Measurements from ENCODE around the gene SNX6.
"Not testable (repeated sequence)": the region's sequence is repeated elsewhere in the genome, so short reads cannot be mapped to it uniquely, and the experiment has no call there.

The SNX6 gene

DNA sequence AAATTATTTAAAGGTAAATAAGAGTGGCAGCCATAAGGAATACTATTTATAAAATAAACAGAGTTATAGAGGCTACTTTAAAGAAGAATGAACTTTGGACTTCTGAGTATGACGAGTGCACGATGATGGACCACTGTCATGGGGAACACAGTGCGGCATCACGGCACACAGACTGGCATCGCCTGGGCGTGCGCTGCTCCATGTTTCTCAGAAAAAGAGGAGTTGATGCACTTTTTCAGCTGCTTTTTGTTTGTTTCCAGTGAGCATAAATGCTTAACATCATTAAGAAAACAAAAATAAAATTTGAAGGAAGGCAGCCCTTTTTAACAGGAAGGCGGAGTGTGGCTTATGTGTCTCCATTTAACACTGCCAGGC, 67.2 kb downstream of the SNX6 start:
- Histone ChIP-seq H3F3A (ENCODE audit: low read depth) (no peaks in the 10 kb centered on the region), H4K20me1 (ENCODE audit: insufficient read depth, low read length, poor library complexity, severe bottlenecking) (no peaks in the 10 kb centered on the region), H3K36me3 (ENCODE audit: insufficient read depth, low read length) (peaks cover 30% of the 10 kb centered on the region; the same call in 1 of the 2 replicates), H3K9me2 (replicated peaks; ENCODE audit: low read depth, low read length) (no peaks in the 10 kb centered on the region), H3K9ac (ENCODE audit: low read depth, low read length, poor library complexity, severe bottlenecking) (no peak overlapping the region), H3K9me3 (ENCODE audit: insufficient read depth, low read depth, low read length) (no peaks in the 10 kb centered on the region), H3K4me3 (ENCODE audit: low read length, poor library complexity, severe bottlenecking) (no peak overlapping the region), H3K27me3 (ENCODE audit: insufficient read depth, low read length, poor library complexity, severe bottlenecking) (no peaks in the 10 kb centered on the region), H3K4me2 (ENCODE audit: low read depth, low read length, poor library complexity, severe bottlenecking) (no peak overlapping the region), H3K79me2 (ENCODE audit: insufficient read depth, low read length) (no peaks in the 10 kb centered on the region), H2AFZ (ENCODE audit: low read length) (no peak overlapping the region), H3K4me1 (ENCODE audit: insufficient read depth, low read length, poor library complexity, severe bottlenecking) (no peaks in the 10 kb centered on the region)
- TF ChIP-seq, protein P1, sequence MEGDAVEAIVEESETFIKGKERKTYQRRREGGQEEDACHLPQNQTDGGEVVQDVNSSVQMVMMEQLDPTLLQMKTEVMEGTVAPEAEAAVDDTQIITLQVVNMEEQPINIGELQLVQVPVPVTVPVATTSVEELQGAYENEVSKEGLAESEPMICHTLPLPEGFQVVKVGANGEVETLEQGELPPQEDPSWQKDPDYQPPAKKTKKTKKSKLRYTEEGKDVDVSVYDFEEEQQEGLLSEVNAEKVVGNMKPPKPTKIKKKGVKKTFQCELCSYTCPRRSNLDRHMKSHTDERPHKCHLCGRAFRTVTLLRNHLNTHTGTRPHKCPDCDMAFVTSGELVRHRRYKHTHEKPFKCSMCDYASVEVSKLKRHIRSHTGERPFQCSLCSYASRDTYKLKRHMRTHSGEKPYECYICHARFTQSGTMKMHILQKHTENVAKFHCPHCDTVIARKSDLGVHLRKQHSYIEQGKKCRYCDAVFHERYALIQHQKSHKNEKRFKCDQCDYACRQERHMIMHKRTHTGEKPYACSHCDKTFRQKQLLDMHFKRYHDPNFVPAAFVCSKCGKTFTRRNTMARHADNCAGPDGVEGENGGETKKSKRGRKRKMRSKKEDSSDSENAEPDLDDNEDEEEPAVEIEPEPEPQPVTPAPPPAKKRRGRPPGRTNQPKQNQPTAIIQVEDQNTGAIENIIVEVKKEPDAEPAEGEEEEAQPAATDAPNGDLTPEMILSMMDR (conservative IDR thresholded peaks at IDR 0.05; ENCODE audit: low read length) = no peak
- no peak for TF ChIP-seq EZH2phosphoT487 (IDR thresholded peaks at IDR 0.05; ENCODE audit: borderline replicate concordance)

DNA sequence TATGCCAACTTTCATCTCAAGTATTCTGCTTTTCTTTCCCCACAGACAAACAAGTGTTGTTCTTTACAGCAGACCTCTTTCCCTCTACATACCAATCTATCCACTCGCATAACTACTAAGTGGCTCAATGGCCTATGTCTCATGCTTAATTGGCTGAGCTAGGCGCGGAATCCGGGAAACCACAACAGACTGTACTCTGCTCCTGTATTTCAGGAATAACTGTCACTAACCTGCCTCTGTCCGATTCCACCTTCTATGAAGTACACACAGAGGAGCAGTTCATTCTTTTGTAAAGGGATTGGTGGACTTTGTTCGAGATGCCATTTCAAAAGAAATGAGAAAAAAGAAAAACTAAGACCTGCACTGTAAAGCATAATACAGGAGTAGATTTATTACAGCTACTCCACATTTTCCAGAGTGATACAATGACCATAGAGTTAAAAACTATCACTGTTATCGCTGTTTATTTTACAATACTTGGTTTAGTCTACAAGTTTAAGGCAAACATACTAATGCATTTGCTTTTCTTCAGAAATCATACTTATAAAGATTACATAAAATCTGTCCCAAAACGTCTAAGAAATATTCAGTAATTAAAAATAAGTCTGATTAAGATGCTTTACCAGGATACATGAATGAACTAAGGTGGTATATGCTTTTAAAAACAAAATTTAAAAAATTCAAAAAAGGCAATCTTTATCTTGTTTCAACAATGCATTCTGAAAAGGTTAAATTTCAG, 67.7 kb downstream of the SNX6 start:
- peaks cover 25% of the 10 kb centered on the region; the same call in 1 of the 2 replicates for H3K36me3 ChIP-seq (ENCODE audit: insufficient read depth, low read length)
- not testable (repeated sequence) for H4K20me1 ChIP-seq (ENCODE audit: insufficient read depth, low read length, poor library complexity, severe bottlenecking); H3F3A ChIP-seq (ENCODE audit: low read depth); H3K79me2 ChIP-seq (ENCODE audit: insufficient read depth, low read length); H3K4me1 ChIP-seq (ENCODE audit: insufficient read depth, low read length, poor library complexity, severe bottlenecking); H3K9me3 ChIP-seq (ENCODE audit: insufficient read depth, low read depth, low read length); H2AFZ ChIP-seq (ENCODE audit: low read length); H3K9me2 ChIP-seq (replicated peaks; ENCODE audit: low read depth, low read length); H3K27me3 ChIP-seq (ENCODE audit: insufficient read depth, low read length, poor library complexity, severe bottlenecking); H3K4me3 ChIP-seq (ENCODE audit: low read length, poor library complexity, severe bottlenecking); H3K9ac ChIP-seq (ENCODE audit: low read depth, low read length, poor library complexity, severe bottlenecking); H3K4me2 ChIP-seq (ENCODE audit: low read depth, low read length, poor library complexity, severe bottlenecking)

DNA sequence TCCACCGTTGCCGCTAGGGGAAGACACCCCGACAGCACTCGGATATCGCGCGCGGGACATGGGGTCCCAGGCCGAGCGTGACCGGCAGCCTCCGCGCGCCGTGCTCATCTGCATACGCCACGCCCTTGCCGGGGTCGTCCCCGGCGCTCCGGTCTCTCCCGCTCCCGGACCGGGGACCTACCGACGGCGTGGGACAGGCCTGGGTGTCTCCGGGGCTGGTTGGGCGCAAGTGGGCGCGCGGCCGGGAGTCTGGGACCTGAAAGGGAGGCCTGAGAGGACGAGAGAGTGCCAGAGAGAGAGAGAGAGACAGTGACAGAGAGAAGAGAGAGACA, 73.5 kb downstream of the SNX6 start:
- H3F3A ChIP-seq (ENCODE audit: low read depth) = peaks cover 10% of the 10 kb centered on the region
- not testable (repeated sequence) for H3K4me2 ChIP-seq (ENCODE audit: low read depth, low read length, poor library complexity, severe bottlenecking); H3K9ac ChIP-seq (ENCODE audit: low read depth, low read length, poor library complexity, severe bottlenecking); H3K9me2 ChIP-seq (replicated peaks; ENCODE audit: low read depth, low read length); H3K79me2 ChIP-seq (ENCODE audit: insufficient read depth, low read length); H3K36me3 ChIP-seq (ENCODE audit: insufficient read depth, low read length); H3K4me3 ChIP-seq (ENCODE audit: low read length, poor library complexity, severe bottlenecking); H4K20me1 ChIP-seq (ENCODE audit: insufficient read depth, low read length, poor library complexity, severe bottlenecking); H2AFZ ChIP-seq (ENCODE audit: low read length); H3K9me3 ChIP-seq (ENCODE audit: insufficient read depth, low read depth, low read length); H3K27me3 ChIP-seq (ENCODE audit: insufficient read depth, low read length, poor library complexity, severe bottlenecking); H3K4me1 ChIP-seq (ENCODE audit: insufficient read depth, low read length, poor library complexity, severe bottlenecking)

DNA sequence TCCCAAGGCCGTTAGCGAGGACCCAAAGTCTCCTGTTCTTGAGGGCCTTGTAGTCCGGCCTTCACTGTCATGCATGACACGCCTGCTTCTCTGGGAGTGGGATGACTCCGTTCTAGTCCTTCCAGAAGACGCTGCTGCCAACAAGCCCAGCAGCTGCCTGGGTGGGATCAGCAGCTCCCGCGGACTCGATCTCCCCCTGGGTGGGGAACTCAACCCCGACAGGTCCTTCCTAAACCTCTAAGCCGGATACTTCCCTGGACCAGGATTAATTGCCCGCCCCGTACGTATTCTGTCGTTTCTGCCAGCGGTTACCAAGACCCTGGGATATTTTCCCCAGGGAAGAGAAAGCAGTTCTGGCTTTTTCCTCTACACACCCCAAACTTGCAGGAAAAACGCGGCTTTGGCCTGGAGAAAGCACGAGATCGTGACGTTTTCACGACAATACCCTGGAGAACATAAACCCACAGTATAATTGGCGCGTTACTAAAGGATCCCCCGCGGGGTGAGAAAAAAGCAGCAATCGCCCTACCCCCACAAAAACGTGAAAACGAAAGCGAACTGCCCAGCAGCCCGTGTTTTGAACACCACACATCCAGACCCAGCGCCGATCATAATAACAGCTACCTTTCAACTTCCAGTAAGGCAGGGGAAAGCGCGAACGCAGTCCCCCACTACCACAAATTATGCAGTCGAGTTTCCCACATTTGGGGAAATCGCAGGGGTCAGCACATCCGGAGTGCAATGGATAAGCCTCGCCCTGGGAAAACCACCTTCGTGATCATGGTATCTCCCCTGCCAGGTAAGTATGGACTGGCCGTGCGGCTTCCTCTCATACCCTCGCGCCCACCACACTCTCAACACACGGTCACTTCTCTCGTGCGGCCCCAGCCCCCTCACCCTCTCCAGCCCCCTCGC, 74.1 kb downstream of the SNX6 start:
- H3K27me3 ChIP-seq (ENCODE audit: insufficient read depth, low read length, poor library complexity, severe bottlenecking); H3K4me1 ChIP-seq (ENCODE audit: insufficient read depth, low read length, poor library complexity, severe bottlenecking); H3K9me3 ChIP-seq (ENCODE audit: insufficient read depth, low read depth, low read length); H3K79me2 ChIP-seq (ENCODE audit: insufficient read depth, low read length); H3K9me2 ChIP-seq (replicated peaks; ENCODE audit: low read depth, low read length); H4K20me1 ChIP-seq (ENCODE audit: insufficient read depth, low read length, poor library complexity, severe bottlenecking); H2AFZ ChIP-seq (ENCODE audit: low read length); H3K9ac ChIP-seq (ENCODE audit: low read depth, low read length, poor library complexity, severe bottlenecking); H3K4me3 ChIP-seq (ENCODE audit: low read length, poor library complexity, severe bottlenecking); H3K4me2 ChIP-seq (ENCODE audit: low read depth, low read length, poor library complexity, severe bottlenecking); H3K36me3 ChIP-seq (ENCODE audit: insufficient read depth, low read length): not testable (repeated sequence)
- H3F3A ChIP-seq (ENCODE audit: low read depth) = peaks cover 10% of the 10 kb centered on the region
